ENCODE measurements around the gene INO80.

The INO80 gene

DNA sequence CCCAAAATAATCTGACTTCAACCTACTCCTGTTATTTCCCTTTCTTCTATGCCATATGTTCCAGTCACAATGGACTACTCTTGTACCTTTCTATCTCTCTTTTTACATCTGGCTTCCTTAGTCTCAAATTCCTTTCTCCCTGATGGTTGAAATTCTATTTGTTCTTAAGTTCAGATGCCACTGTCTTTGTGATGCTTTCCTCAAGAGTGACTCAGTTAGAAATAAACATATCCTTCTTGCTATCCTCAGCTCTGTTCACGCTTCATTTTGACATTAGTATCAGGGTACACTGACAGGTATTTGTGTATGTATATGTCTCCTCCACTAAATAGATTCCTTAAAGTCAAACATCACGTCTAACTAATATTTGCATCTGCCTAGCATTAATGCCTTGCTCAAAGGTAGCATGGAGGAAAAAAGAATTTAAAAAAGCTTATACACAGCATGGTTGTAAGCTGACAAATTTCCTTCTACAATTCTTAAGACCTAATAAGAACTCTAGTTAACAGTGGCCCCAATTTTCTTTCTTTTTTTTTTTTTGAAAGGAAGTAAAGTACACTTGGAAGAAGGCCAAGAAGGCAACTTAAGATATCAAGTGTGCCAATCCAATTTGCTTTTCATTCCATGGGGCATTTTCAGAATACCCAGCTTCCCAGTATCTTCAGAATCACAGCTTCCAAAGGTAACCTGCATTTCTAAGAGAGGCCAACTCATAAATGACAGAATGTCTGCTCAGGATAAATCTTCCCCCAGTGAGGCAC lies 104.8 kb downstream of the INO80 start:
- no peaks in the 10 kb centered on the region for H3K9me3 ChIP-seq (ENCODE audit: control insufficient read depth, low read length)
- H3K4me3 ChIP-seq (ENCODE audit: insufficient read depth, low read depth, low read length, poor library complexity, severe bottlenecking): no peak overlapping the region
- H3K27me3 ChIP-seq (replicated peaks; ENCODE audit: control insufficient read depth, insufficient read depth, low read length, poor library complexity, severe bottlenecking): no peaks in the 10 kb centered on the region
- no peaks in the 10 kb centered on the region for H3K4me1 ChIP-seq (ENCODE audit: control insufficient read depth, insufficient read depth, low read length, poor library complexity, severe bottlenecking)
- no peak for DNase-seq
- no peak overlapping the region for H3K27ac ChIP-seq (ENCODE audit: insufficient read depth, low read length, poor library complexity, severe bottlenecking)
- H3K36me3 ChIP-seq (ENCODE audit: control insufficient read depth, insufficient read depth, low read length): peaks cover 29% of the 10 kb centered on the region

DNA sequence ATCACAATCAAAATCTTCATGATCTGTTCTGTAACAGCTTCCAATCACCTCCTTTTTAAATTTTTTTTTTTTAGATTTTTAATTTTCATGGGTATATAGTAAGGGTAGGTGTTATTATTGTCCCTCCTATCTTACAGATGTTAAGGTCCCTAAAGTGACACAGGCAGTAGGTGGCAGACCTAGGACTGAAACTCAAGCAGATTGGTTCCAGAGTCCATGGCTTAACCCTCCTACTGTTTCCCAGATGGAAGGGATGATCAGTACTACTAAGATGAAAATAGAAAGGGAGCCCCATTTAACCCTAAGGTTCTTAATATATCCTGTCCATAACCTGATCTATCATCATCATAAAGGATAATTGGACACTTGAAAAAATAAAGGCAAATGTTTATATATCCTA lies 105.7 kb downstream of the INO80 start:
- no peak overlapping the region for H3K27ac ChIP-seq (ENCODE audit: insufficient read depth, low read length, poor library complexity, severe bottlenecking)
- no peaks in the 10 kb centered on the region for H3K9me3 ChIP-seq (ENCODE audit: control insufficient read depth, low read length)
- H3K4me3 ChIP-seq (ENCODE audit: insufficient read depth, low read depth, low read length, poor library complexity, severe bottlenecking): no peak overlapping the region
- peaks cover 29% of the 10 kb centered on the region for H3K36me3 ChIP-seq (ENCODE audit: control insufficient read depth, insufficient read depth, low read length)
- DNase-seq: no peak
- no peaks in the 10 kb centered on the region for H3K4me1 ChIP-seq (ENCODE audit: control insufficient read depth, insufficient read depth, low read length, poor library complexity, severe bottlenecking)
- H3K27me3 ChIP-seq (replicated peaks; ENCODE audit: control insufficient read depth, insufficient read depth, low read length, poor library complexity, severe bottlenecking): no peaks in the 10 kb centered on the region

DNA sequence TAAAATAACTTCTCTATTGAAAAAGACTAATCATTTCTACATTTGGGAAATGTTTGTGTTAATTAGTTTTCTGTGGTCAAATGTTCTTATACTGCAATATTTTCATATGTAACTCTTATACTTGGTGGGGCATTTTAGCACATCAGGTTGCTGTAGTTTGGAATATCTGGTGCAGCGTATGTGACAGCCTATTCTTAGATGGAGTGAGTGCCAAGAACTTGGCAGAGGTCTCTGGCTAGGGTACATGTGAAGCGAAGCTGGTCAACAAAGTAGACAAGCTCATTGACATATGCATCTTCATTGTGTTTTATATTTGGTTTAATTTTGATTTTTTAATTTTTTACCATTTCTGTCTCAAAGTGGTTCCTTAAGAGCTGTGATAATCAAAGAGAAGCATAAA lies 109.6 kb downstream of the INO80 start:
- Histone ChIP-seq H3K27ac (ENCODE audit: insufficient read depth, low read length, poor library complexity, severe bottlenecking) (no peak overlapping the region), H3K9me3 (ENCODE audit: control insufficient read depth, low read length) (no peaks in the 10 kb centered on the region), H3K4me1 (ENCODE audit: control insufficient read depth, insufficient read depth, low read length, poor library complexity, severe bottlenecking) (no peaks in the 10 kb centered on the region), H3K4me3 (ENCODE audit: insufficient read depth, low read depth, low read length, poor library complexity, severe bottlenecking) (no peak overlapping the region), H3K27me3 (replicated peaks; ENCODE audit: control insufficient read depth, insufficient read depth, low read length, poor library complexity, severe bottlenecking) (no peaks in the 10 kb centered on the region), H3K36me3 (ENCODE audit: control insufficient read depth, insufficient read depth, low read length) (peaks cover 19% of the 10 kb centered on the region)
- no peak for DNase-seq

DNA sequence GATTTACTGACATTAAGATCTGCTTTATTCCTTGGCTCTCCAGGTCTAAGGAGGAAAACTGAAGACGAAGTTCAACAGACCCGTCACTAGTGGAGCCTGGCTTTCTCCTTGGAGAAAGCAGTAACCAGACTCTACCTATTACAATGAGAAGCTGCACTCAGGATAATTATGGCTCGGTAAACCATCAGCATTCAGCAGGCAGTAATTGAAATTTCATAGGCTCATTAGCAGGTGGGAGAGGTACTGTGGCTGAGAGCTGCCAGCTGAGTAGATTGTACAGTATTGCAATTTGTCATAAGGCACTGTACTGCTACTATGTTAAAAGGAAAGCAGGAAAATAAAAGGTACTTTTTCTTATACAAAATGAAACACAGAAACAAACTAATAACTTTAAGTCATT lies 111.6 kb downstream of the INO80 start:
- H3K36me3 ChIP-seq (ENCODE audit: control insufficient read depth, insufficient read depth, low read length): peaks cover 22% of the 10 kb centered on the region
- H3K27ac ChIP-seq (ENCODE audit: insufficient read depth, low read length, poor library complexity, severe bottlenecking): no peak overlapping the region
- no peaks in the 10 kb centered on the region for H3K27me3 ChIP-seq (replicated peaks; ENCODE audit: control insufficient read depth, insufficient read depth, low read length, poor library complexity, severe bottlenecking)
- no peaks in the 10 kb centered on the region for H3K9me3 ChIP-seq (ENCODE audit: control insufficient read depth, low read length)
- H3K4me1 ChIP-seq (ENCODE audit: control insufficient read depth, insufficient read depth, low read length, poor library complexity, severe bottlenecking): no peaks in the 10 kb centered on the region
- no peak overlapping the region for H3K4me3 ChIP-seq (ENCODE audit: insufficient read depth, low read depth, low read length, poor library complexity, severe bottlenecking)
- DNase-seq: no peak

DNA sequence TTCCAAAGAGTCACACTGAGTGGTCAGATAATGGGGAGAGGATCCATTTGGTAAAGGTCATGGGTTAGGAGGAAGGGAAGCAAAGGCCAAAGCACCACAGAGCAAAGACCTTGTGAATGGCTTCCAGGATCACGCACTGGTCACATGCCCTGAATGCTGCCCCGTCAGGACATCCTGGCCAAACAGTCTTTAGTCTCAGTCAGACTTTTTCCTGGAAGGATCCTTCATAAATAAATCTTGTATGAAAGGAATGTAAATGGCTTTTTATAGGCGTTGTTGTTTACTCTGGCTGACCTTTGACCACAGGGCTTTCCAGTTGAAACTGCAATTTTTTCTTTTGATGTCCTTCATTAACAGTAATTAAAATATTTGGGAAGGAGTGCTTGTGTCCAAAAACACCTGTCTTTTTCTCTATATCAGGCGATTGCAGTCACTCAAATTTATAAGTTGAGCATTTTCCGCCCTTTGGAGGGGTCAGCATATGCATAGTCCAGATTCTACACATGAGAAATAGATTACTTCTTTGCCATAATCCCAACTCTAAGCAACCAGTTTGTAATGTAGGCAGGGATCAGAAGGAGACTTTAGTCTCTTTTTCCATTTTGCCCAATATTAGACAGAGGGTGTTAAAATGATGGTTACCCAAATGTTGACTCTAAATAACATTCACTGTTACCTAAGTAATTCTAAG lies 114.4 kb downstream of the INO80 start:
- H3K36me3 ChIP-seq (ENCODE audit: control insufficient read depth, insufficient read depth, low read length): peaks cover 38% of the 10 kb centered on the region

DNA sequence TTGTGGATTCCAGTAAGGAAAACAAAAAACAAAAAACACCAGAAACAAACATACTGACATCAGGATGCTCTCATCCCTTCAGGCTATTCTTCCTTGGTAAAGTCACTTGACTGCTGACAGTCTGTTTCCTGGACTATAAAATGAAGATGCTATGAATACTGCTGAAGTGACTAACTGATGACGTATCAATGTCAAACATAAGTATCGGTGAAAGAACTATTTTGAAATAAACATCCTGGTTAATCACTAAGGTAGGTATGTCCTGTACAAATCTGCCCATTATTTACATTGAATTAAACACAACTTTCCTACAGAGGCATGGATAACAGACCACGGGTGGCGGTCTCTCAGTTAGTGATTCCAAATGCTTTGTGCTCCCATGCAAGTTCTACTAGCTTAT lies 116.9 kb downstream of the INO80 start:
- Histone ChIP-seq H3K36me3 (ENCODE audit: control insufficient read depth, insufficient read depth, low read length) (peaks cover 41% of the 10 kb centered on the region), H3K27ac (ENCODE audit: insufficient read depth, low read length, poor library complexity, severe bottlenecking) (no peak overlapping the region), H3K9me3 (ENCODE audit: control insufficient read depth, low read length) (no peaks in the 10 kb centered on the region), H3K27me3 (replicated peaks; ENCODE audit: control insufficient read depth, insufficient read depth, low read length, poor library complexity, severe bottlenecking) (no peaks in the 10 kb centered on the region), H3K4me3 (ENCODE audit: insufficient read depth, low read depth, low read length, poor library complexity, severe bottlenecking) (no peak overlapping the region), H3K4me1 (ENCODE audit: control insufficient read depth, insufficient read depth, low read length, poor library complexity, severe bottlenecking) (no peaks in the 10 kb centered on the region)
- DNase-seq: no peak

More for the DNA sequence above, 114.4 kb downstream of the INO80 start:
- Histone ChIP-seq H3K27me3 (replicated peaks; ENCODE audit: control insufficient read depth, insufficient read depth, low read length, poor library complexity, severe bottlenecking) (no peaks in the 10 kb centered on the region), H3K4me3 (ENCODE audit: insufficient read depth, low read depth, low read length, poor library complexity, severe bottlenecking) (no peak overlapping the region), H3K9me3 (ENCODE audit: control insufficient read depth, low read length) (no peaks in the 10 kb centered on the region), H3K27ac (ENCODE audit: insufficient read depth, low read length, poor library complexity, severe bottlenecking) (no peak overlapping the region), H3K4me1 (ENCODE audit: control insufficient read depth, insufficient read depth, low read length, poor library complexity, severe bottlenecking) (no peaks in the 10 kb centered on the region)
- DNase-seq: no peak

DNA sequence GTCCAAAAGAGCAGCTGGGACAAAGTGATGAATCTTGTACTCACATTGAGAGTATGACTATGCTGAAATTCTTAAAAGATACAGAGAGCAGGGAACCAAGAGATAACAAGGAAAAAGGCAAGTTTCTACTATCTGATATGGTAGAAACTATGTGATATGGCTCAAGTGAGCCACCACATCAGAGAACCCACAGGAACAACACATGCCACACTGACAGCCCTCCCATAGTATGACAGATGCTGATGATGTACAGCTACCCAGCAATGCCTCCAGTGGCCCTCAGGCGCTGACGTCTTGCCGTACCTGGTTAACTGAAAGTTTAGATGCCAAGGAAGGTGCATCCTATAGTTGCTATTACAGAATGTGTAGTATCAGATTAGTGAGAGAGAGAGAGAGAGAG lies 120.4 kb downstream of the INO80 start:
- Histone ChIP-seq H3K27ac (ENCODE audit: insufficient read depth, low read length, poor library complexity, severe bottlenecking) (no peak overlapping the region), H3K36me3 (ENCODE audit: control insufficient read depth, insufficient read depth, low read length) (peaks cover 41% of the 10 kb centered on the region), H3K27me3 (replicated peaks; ENCODE audit: control insufficient read depth, insufficient read depth, low read length, poor library complexity, severe bottlenecking) (no peaks in the 10 kb centered on the region), H3K9me3 (ENCODE audit: control insufficient read depth, low read length) (no peaks in the 10 kb centered on the region), H3K4me3 (ENCODE audit: insufficient read depth, low read depth, low read length, poor library complexity, severe bottlenecking) (no peak overlapping the region), H3K4me1 (ENCODE audit: control insufficient read depth, insufficient read depth, low read length, poor library complexity, severe bottlenecking) (no peaks in the 10 kb centered on the region)
- DNase-seq: no peak

DNA sequence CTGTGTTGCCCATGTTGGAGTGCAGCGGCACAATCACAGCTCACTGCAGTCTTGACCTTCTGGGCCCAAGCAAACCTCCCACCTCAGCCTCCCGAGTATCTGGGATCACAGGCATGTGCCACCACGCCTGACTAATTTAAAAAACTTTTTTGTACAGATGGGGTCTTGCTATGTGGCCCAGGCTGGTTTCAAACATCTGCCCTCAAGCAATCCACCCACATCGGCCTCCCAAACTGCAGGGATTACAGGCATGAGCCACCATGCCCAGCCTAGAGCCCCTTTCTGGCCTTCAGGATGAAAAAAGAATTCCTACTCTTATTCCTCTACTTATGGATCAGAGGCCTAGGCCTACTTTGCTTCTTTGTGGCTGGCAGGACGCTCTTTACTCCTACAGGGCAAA lies 123.3 kb downstream of the INO80 start:
- H3K27ac ChIP-seq (ENCODE audit: insufficient read depth, low read length, poor library complexity, severe bottlenecking): no peak overlapping the region
- no peaks in the 10 kb centered on the region for H3K27me3 ChIP-seq (replicated peaks; ENCODE audit: control insufficient read depth, insufficient read depth, low read length, poor library complexity, severe bottlenecking)
- DNase-seq: no peak
- peaks cover 35% of the 10 kb centered on the region for H3K36me3 ChIP-seq (ENCODE audit: control insufficient read depth, insufficient read depth, low read length)
- no peak overlapping the region for H3K4me3 ChIP-seq (ENCODE audit: insufficient read depth, low read depth, low read length, poor library complexity, severe bottlenecking)
- H3K9me3 ChIP-seq (ENCODE audit: control insufficient read depth, low read length): no peaks in the 10 kb centered on the region
- no peaks in the 10 kb centered on the region for H3K4me1 ChIP-seq (ENCODE audit: control insufficient read depth, insufficient read depth, low read length, poor library complexity, severe bottlenecking)

DNA sequence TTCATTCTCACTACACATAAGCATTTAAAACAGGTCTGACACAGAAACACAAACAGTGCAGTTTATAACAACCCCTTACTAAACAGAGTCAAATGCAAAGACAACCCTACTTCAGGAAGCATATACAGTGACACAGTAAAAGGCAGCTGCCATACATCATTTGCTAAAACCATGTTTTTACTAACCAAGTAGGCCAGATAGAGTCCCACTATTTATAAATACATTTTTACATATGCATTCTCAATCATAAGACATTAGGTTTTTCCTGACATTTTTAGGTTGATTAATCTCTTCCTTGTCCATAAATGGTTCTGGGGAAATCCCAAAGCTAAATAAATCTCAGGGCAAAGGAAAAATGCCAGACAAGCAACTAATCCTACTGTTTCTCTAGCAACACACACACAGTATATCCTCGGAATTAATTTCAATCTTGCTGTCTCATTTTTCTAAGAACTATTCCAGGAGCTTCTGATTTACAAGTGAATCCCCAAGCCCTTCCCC lies 123.8 kb downstream of the INO80 start:
- H3K27me3 ChIP-seq (replicated peaks; ENCODE audit: control insufficient read depth, insufficient read depth, low read length, poor library complexity, severe bottlenecking): no peaks in the 10 kb centered on the region
- no peak overlapping the region for H3K4me3 ChIP-seq (ENCODE audit: insufficient read depth, low read depth, low read length, poor library complexity, severe bottlenecking)
- H3K36me3 ChIP-seq (ENCODE audit: control insufficient read depth, insufficient read depth, low read length): peaks cover 35% of the 10 kb centered on the region
- H3K9me3 ChIP-seq (ENCODE audit: control insufficient read depth, low read length): no peaks in the 10 kb centered on the region
- no peak overlapping the region for H3K27ac ChIP-seq (ENCODE audit: insufficient read depth, low read length, poor library complexity, severe bottlenecking)
- H3K4me1 ChIP-seq (ENCODE audit: control insufficient read depth, insufficient read depth, low read length, poor library complexity, severe bottlenecking): no peaks in the 10 kb centered on the region
- DNase-seq: no peak

DNA sequence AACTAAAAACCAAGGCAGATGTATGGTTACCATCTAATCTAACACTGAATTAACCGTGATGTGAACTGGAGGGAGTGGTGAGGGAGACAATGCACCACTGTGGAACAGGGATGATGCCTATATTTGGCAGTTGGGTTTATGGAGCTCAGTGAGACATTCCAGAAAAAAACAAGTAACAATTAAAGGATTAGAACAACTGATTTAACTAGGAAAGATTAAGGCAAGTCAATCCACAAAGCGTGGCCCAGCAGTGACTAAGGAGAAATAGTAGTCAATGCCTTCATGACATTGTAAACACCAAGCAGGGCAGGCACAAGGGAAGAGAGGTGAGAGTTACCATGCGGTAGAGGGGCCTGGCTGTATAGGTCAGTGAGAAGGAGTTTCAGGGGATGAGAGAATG lies 124.7 kb downstream of the INO80 start:
- DNase-seq: no peak
- no peak overlapping the region for H3K27ac ChIP-seq (ENCODE audit: insufficient read depth, low read length, poor library complexity, severe bottlenecking)
- no peaks in the 10 kb centered on the region for H3K27me3 ChIP-seq (replicated peaks; ENCODE audit: control insufficient read depth, insufficient read depth, low read length, poor library complexity, severe bottlenecking)
- H3K4me1 ChIP-seq (ENCODE audit: control insufficient read depth, insufficient read depth, low read length, poor library complexity, severe bottlenecking): no peaks in the 10 kb centered on the region
- H3K4me3 ChIP-seq (ENCODE audit: insufficient read depth, low read depth, low read length, poor library complexity, severe bottlenecking): no peak overlapping the region
- peaks cover 36% of the 10 kb centered on the region for H3K36me3 ChIP-seq (ENCODE audit: control insufficient read depth, insufficient read depth, low read length)
- H3K9me3 ChIP-seq (ENCODE audit: control insufficient read depth, low read length): no peaks in the 10 kb centered on the region

All from effector memory CD4-positive, alpha-beta T cell (primary cell).